Measurements from ENCODE around the gene NKX6-2. TPM values are rescaled to one million over a fixed set of nuclear protein-coding genes. Genes with fewer than 3 reads are reported as not detected.

NKX6-2 gene
- total RNA-seq, 1 donor from 2014 or later, result not detected

DNA sequence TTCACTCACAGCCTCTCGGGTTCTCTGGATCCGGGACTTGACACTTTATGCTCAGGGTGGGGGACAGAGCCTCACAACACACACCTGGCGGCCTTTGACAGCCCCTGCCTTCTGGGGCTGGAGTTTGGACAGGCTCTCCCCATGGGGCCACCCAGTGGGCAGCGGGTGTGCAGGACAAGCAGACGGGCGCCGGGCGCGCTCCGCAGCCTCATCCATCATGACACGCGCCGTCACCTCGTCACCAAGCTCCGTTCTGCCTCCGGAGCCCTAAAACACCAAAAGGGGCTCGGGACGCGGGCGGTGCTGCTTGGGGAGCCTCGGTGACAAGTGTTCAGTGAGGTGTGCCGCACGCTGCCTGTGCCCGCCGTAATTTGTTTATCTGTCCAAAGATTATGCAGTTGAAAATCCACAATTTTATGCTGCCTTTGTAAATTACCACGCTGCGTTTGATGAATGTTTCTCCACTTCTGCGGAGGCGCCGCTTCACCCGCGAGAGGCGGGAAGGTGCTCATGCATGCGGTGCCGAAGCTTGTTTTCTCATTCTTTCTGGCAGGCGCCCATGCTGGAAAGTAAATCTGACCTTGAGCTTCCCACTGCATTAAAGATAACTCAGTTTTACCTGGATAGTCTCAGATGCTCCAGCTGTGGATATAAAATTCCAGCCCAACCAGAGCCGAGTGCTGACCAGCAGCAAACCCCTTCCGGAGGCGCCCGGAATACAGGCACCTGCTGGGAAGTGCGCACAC lies 6.2 kb downstream of the NKX6-2 start:
- intact Hi-C loops (cut with DNase I), result no loop called here
- Histone ChIP-seq H3K27ac (no peak overlapping the region), H3K36me3 (peaks cover 46% of the 10 kb centered on the region), H3K4me1 (no peaks in the 10 kb centered on the region), H3K4me3 (no peak overlapping the region), H3K27me3 (ENCODE audit: low read depth) (peaks cover 14% of the 10 kb centered on the region), H3K9me3 (no peaks in the 10 kb centered on the region)
- DNase-seq, result no peak
- no peak for ATAC-seq
- TF ChIP-seq, protein P1, sequence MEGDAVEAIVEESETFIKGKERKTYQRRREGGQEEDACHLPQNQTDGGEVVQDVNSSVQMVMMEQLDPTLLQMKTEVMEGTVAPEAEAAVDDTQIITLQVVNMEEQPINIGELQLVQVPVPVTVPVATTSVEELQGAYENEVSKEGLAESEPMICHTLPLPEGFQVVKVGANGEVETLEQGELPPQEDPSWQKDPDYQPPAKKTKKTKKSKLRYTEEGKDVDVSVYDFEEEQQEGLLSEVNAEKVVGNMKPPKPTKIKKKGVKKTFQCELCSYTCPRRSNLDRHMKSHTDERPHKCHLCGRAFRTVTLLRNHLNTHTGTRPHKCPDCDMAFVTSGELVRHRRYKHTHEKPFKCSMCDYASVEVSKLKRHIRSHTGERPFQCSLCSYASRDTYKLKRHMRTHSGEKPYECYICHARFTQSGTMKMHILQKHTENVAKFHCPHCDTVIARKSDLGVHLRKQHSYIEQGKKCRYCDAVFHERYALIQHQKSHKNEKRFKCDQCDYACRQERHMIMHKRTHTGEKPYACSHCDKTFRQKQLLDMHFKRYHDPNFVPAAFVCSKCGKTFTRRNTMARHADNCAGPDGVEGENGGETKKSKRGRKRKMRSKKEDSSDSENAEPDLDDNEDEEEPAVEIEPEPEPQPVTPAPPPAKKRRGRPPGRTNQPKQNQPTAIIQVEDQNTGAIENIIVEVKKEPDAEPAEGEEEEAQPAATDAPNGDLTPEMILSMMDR (IDR thresholded peaks at IDR 0.05), result no peak

DNA sequence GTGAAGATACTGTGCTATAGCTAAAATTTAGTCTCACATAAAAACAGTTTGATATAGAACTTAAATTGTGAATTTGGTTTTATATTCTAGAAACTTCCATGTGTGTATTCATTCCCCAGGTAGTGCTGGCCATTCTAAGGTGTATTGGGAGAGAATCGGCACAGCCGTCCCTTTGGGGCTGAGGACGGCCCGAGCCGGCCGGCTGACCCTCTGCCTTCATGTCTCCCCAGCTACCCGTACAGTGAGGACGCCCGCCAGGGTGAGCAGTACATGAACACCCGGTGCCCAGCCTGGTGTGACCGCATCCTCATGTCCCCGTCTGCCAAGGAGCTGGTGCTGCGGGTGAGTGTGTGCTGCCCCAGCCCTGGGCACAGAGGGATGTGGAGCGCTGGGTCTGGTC lies 8.5 kb downstream of the NKX6-2 start:
- Histone ChIP-seq H3K4me1 (no peaks in the 10 kb centered on the region), H3K4me3 (no peak overlapping the region), H3K27ac (no peak overlapping the region), H3K27me3 (ENCODE audit: low read depth) (no peaks in the 10 kb centered on the region), H3K9me3 (no peaks in the 10 kb centered on the region), H3K36me3 (peaks cover 47% of the 10 kb centered on the region)
- ATAC-seq, result peak in 1 of 2 donors; percentile 6
- intact Hi-C loops (cut with DNase I), result no loop called here
- TF ChIP-seq, protein P1 (IDR thresholded peaks at IDR 0.05), result no peak
- no peak for DNase-seq

DNA sequence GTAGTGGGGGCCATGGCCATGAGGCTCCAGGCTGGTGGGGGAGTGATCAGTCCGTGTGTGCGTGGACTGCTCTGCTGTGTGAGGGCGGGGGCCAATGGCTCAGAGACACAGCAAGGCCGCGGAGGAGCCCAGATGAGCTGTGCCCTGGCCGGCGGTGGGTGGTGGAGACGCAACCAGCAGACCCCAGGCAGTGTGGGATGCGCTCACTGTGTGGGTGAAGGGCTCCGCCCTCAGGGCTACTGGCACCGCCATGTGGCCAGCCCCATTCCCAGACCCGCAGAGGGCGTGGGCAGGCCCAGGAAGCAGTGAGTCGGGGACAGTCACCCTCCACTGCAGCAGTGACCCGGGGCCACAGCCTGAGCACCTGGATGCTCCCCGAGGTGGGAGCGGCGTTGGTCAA lies 9.1 kb downstream of the NKX6-2 start:
- ATAC-seq, result peak in 1 of 2 donors; percentile 11
- Histone ChIP-seq H3K9me3 (no peaks in the 10 kb centered on the region), H3K36me3 (peaks cover 41% of the 10 kb centered on the region), H3K4me1 (no peaks in the 10 kb centered on the region), H3K27ac (no peak overlapping the region), H3K4me3 (no peak overlapping the region), H3K27me3 (ENCODE audit: low read depth) (no peaks in the 10 kb centered on the region)
- no peak for DNase-seq
- TF ChIP-seq, protein P1 (IDR thresholded peaks at IDR 0.05), result no peak
- intact Hi-C loops (cut with DNase I), result no loop called here

DNA sequence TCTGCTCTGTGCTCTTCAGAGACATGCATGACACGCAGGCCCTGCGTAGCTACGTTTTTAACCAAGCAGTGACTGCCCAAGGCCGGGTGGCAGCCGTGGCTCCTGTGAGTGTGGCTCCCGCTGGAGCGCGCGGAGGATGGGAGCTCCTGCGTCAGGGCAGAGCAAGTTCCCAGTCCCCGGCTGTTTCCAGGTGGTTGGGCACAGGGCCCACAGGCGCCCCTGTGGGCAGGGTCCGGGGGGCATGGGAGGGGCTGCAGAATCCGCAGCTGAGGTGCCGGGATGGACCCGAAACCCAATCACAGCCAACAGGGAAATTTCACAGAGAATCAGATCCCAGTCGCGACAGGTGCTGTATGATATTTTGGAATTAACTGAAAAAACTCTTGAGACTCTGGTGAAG lies 9.8 kb downstream of the NKX6-2 start:
- no peaks in the 10 kb centered on the region for H3K4me1 ChIP-seq
- peaks cover 35% of the 10 kb centered on the region for H3K36me3 ChIP-seq
- no peaks in the 10 kb centered on the region for H3K27me3 ChIP-seq (ENCODE audit: low read depth)
- TF ChIP-seq, protein P1 (IDR thresholded peaks at IDR 0.05), result no peak
- H3K27ac ChIP-seq, result no peak overlapping the region
- ATAC-seq, result no peak
- intact Hi-C loops (cut with DNase I), result no loop called here
- H3K4me3 ChIP-seq, result no peak overlapping the region
- H3K9me3 ChIP-seq, result no peaks in the 10 kb centered on the region
- DNase-seq, result no peak

DNA sequence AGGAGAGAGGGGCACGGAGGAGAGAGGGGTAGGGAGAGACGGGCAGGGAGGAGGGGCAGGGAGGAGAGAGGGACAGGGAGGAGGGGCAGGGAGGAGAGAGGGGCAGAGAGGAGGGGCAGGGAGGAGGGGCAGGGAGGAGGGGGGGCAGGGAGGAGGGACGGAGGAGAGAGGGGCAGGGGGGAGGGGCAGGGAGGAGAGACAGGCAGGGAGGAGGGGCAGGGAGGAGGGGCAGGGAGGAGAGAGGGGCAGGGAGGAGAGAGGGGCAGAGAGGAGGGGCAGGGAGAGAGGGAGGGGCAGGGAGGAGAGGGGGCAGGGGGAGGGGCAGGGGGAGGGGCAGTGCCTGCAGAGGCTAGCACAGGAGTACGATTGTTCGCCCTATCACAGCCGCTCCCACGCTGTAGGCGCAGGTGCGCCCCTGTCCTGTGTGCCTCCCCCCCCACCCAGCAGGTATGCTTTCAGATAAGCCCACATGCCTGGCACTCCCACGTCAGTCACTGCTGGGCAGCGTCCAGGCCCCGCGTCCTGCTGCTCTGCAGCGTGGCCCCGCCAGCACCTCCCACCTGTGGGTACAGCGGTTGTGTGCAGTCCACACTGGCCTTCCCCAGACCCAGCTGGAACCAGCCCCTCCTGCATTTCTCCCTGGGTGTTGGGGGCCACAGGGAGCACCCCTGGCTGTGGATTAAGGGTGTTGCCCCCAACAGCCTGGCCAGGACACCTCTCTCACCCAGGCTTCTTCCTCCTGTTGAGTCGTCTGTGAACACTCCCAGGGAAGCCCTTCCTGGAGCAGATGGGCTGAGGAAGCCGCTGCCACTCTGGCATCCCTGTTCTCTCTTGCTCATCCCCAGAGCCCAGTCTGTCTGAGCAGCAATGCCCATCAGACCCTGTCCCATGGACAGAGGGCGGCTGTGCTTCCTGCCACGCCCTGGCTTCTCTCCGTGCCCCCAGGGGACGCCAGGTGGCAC lies 10.8 kb downstream of the NKX6-2 start:
- TF ChIP-seq, protein P1 (IDR thresholded peaks at IDR 0.05), result no peak
- Histone ChIP-seq H3K4me3 (no peak overlapping the region), H3K27ac (no peak overlapping the region), H3K9me3 (no peaks in the 10 kb centered on the region), H3K27me3 (ENCODE audit: low read depth) (no peaks in the 10 kb centered on the region), H3K36me3 (peaks cover 30% of the 10 kb centered on the region), H3K4me1 (no peaks in the 10 kb centered on the region)
- peak; percentile 45 to 72 for ATAC-seq
- DNase-seq, result no peak
- intact Hi-C loops (cut with DNase I), result no loop called here

Data from lower lobe of right lung (tissue), 2 donors.